K562 (cell line): Measurements from ENCODE around the gene SRSF9. TPM values are rescaled to one million over a fixed set of nuclear protein-coding genes. Genes with fewer than 3 reads are reported as not detected.

Experiments used
- ARID1B ChIP-seq: fragments of 450-650 bp; IDR thresholded peaks from 2 replicates; pipeline ENCODE4 v1.6.1; 2016; ENCODE audit warnings: antibody characterized with exemption, mild to moderate bottlenecking, inconsistent platforms
- CBX5 ChIP-seq: IDR thresholded peaks from 2 replicates; pipeline ENCODE4 v1.6.1; 2014; ENCODE audit warnings: low read depth, borderline replicate concordance
- CTBP1 ChIP-seq: fragments of 450-650 bp; IDR thresholded peaks from 2 replicates; pipeline ENCODE4 v1.6.1; 2016; ENCODE audit warnings: borderline replicate concordance
- DPF2 ChIP-seq: fragments of 450-650 bp; IDR thresholded peaks from 2 replicates; pipeline ENCODE4 v1.6.1; 2016
- ETS2 ChIP-seq: IDR thresholded peaks from 2 replicates; pipeline ENCODE4 v1.6.1; 2016; ENCODE audit warnings: borderline replicate concordance, missing genetic modification characterization, mild to moderate bottlenecking, moderate library complexity, missing compliant biosample characterization; ENCODE audit not compliant: poor library complexity, severe bottlenecking
- HBP1 ChIP-seq: fragments of 450-650 bp; formaldehyde crosslinking; IDR thresholded peaks from 2 replicates; pipeline ENCODE4 v1.4.0; 2022; ENCODE audit warnings: missing genetic modification characterization
- HEY1 ChIP-seq: fragments of 250-450 bp; sonication (Bioruptor Pico); IDR thresholded peaks from 2 replicates; pipeline ENCODE4 v1.5.0; 2020; ENCODE audit warnings: mild to moderate bottlenecking, moderate library complexity, borderline replicate concordance
- KHSRP ChIP-seq: fragments of 450-650 bp; IDR thresholded peaks from 2 replicates; pipeline ENCODE4 v1.6.1; 2017
- LARP7 ChIP-seq: fragments of 450-650 bp; IDR thresholded peaks from 2 replicates; pipeline ENCODE4 v1.6.1; 2016
- MAFG ChIP-seq: fragments of 450-650 bp; conservative IDR thresholded peaks from 2 replicates; pipeline ENCODE4 v1.6.1; 2016; ENCODE audit warnings: missing genetic modification characterization, missing compliant biosample characterization
- MBD2 ChIP-seq: sonication (generic); IDR thresholded peaks from 2 replicates; pipeline ENCODE4 v1.6.1; 2016; ENCODE audit warnings: low read depth, borderline replicate concordance
- MTF1 ChIP-seq: fragments of 250-450 bp; sonication (Bioruptor Pico); IDR thresholded peaks from 2 replicates; pipeline ENCODE4 v1.9.0; 2021; ENCODE audit warnings: moderate library complexity, mild to moderate bottlenecking, inconsistent platforms, borderline replicate concordance
- NR1H2 ChIP-seq: sonication (generic); formaldehyde crosslinking; IDR thresholded peaks from 2 replicates; pipeline ENCODE4 v1.4.0; 2020; ENCODE audit warnings: mild to moderate bottlenecking, missing genetic modification reagents
- NRF1 ChIP-seq, 2 experiments: fragments of 450-650 bp; IDR thresholded peaks in 1 of 2; conservative IDR thresholded peaks in 1 of 2; 2 replicates each; pipeline ENCODE4 v1.6.1; 2014; ENCODE audit warnings: mild to moderate bottlenecking in 2 of 2
- OTX1 ChIP-seq: fragments of 450-650 bp; formaldehyde crosslinking; IDR thresholded peaks from 2 replicates; pipeline ENCODE4 v1.4.0; 2022; ENCODE audit warnings: mild to moderate bottlenecking
- PHF8 ChIP-seq: fragments of 200-600 bp; sonication (generic); IDR thresholded peaks from 2 replicates; pipeline ENCODE4 v1.6.1; 2012; ENCODE audit warnings: mixed run types, mild to moderate bottlenecking, inconsistent platforms, low read length, moderate library complexity, borderline replicate concordance
- RBBP5 ChIP-seq: fragments of 200-600 bp; sonication (generic); IDR thresholded peaks from 2 replicates; pipeline ENCODE4 v1.6.1; 2012; ENCODE audit warnings: borderline replicate concordance, mild to moderate bottlenecking, low read length, control low read depth, inconsistent platforms; ENCODE audit not compliant: insufficient read depth, poor library complexity, severe bottlenecking
- RBM22 ChIP-seq: fragments of 200-400 bp; formaldehyde crosslinking; IDR thresholded peaks from 2 replicates; pipeline ENCODE4 v1.6.1; 2018; ENCODE audit warnings: low read length, low read depth; ENCODE audit not compliant: poor library complexity, severe bottlenecking
- SRSF7 ChIP-seq: fragments of 200-400 bp; formaldehyde crosslinking; optimal IDR thresholded peaks from 2 replicates; pipeline ENCODE3; 2017; ENCODE audit warnings: mild to moderate bottlenecking, low read depth, low read length
- ZNF143 ChIP-seq: sonication (generic); formaldehyde crosslinking; IDR thresholded peaks from 2 replicates; pipeline ENCODE4 v1.9.0; 2022; ENCODE audit warnings: mild to moderate bottlenecking, missing genetic modification reagents
- ZNF174 ChIP-seq: fragments of 250-450 bp; sonication (Bioruptor Pico); IDR thresholded peaks from 2 replicates; pipeline ENCODE4 v1.4.0; 2020; ENCODE audit warnings: mild to moderate bottlenecking
- ZNF347 ChIP-seq: fragments of 450-650 bp; formaldehyde crosslinking; IDR thresholded peaks from 2 replicates; pipeline ENCODE4 v1.4.0; 2020; ENCODE audit warnings: low read depth, mild to moderate bottlenecking, moderate library complexity
- ZNF507 ChIP-seq: conservative IDR thresholded peaks from 2 replicates; pipeline ENCODE4 v1.6.1; 2017; ENCODE audit warnings: missing genetic modification characterization, missing compliant biosample characterization
- ZNF77 ChIP-seq: fragments of 250-450 bp; sonication (Bioruptor Pico); IDR thresholded peaks from 2 replicates; pipeline ENCODE4 v1.5.0; 2020
- polyA plus RNA-seq, 8 experiments: library from polyadenylated mRNA; depleted of rRNA in 4 of 8; stranded (reverse) in 5 of 8; unstranded in 3 of 8; fragments of >200 nt; fragmentation: Nextera tagmentation in 2 of 8; fragmentation: Illumina TruSeq in 1 of 8; extraction: Ambion mirVana in 2 of 8; extraction: Trizol in 1 of 8; gene quantifications; 2 replicates each; pipeline versions ENCODE4 v1.2.1 to v1.2.3, GENCODE V29; 2011 to 2014; ENCODE audit warnings: inconsistent platforms in 1 of 8, missing spikeins in 1 of 8
- total RNA-seq, 7 experiments: library from RNA; depleted of rRNA in 6 of 7; stranded (reverse); fragments of >200 nt in 6 of 7; fragmentation: Illumina TruSeq in 2 of 7; extraction: Trizol in 2 of 7; gene quantifications; 2 replicates each; pipeline versions ENCODE4 v1.2.1 to v1.2.3, GENCODE V29; 2011 to 2021; ENCODE audit warnings: low replicate concordance in 1 of 7
- TF ChIP-seq, protein P1 (sequence below): fragments of 250-450 bp; sonication (Bioruptor Pico); IDR thresholded peaks from 2 replicates; pipeline ENCODE4 v1.4.0; 2020; ENCODE audit warnings: borderline replicate concordance
- TF ChIP-seq, protein P2 (sequence below): fragments of 450-650 bp; IDR thresholded peaks from 2 replicates; pipeline ENCODE4 v1.7.0; 2016; ENCODE audit warnings: borderline replicate concordance

SRSF9 gene
- total and polyA plus RNA-seq, 9 of the 15 experiments (the other 6 are each of a cell fraction or from before 2014, with no cell fraction given) = 40.3 to 291 (median 230) TPM

DNA sequence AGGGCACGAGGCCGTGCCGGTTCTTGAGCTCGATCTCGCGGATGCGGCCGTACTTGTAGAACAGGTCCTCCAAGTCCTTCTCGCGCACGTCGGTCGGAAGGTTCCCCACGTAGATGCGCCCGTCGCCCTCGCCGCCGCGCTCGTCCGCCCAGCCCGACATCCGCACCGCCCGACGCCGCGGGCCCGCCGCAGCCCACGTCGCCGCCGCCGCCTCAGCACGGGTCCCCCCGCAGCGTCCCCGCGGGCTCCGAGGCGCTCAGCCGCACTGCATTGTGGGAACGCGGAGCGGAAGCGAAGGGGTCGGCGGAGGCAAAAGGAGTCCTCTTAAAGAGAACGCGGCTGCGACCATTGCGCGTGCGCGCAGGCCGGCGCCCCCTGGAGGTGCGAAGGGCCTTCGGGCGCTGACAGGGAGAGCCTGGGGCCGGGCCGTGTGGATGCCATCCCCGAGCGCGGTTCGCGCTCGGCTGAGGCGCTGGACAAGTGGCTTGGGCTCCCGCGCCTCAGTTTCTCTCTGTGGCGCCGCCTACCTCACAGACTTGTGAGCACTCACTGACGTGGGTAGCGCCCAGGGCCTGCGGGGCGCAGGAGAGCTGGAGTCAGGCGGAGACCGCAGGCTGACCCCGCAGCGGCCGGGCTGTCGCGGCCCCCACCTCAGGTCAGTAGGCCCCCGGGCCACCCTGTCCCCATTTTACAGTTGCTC, at the start of gene SRSF9 (continued):
- peak; percentile 85; the same call in 1 of the 2 replicates for TF ChIP-seq PHF8
- TF ChIP-seq RBM22 = no peak
- TF ChIP-seq LARP7 = no peak
- TF ChIP-seq, protein P1, sequence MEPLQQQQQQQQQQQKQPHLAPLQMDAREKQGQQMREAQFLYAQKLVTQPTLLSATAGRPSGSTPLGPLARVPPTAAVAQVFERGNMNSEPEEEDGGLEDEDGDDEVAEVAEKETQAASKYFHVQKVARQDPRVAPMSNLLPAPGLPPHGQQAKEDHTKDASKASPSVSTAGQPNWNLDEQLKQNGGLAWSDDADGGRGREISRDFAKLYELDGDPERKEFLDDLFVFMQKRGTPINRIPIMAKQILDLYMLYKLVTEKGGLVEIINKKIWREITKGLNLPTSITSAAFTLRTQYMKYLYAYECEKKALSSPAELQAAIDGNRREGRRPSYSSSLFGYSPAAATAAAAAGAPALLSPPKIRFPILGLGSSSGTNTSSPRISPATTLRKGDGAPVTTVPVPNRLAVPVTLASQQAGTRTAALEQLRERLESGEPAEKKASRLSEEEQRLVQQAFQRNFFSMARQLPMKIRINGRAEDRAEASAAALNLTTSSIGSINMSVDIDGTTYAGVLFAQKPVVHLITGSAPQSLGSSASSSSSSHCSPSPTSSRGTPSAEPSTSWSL (CRISPR knock-in tag) = no peak
- no peak for TF ChIP-seq HBP1 (CRISPR knock-in tag)
- TF ChIP-seq KHSRP = no peak
- peak; percentile 93 to 95 for TF ChIP-seq NRF1 (conservative IDR thresholded peaks at IDR 0.05 in 1 of 2, IDR thresholded peaks at IDR 0.05 in 1 of 2)
- TF ChIP-seq ZNF143 (CRISPR knock-in tag) = peak; percentile 84
- no peak for TF ChIP-seq OTX1
- TF ChIP-seq ZNF507 (tag) = no peak
- peak; percentile 20; the same call in 1 of the 2 replicates for TF ChIP-seq DPF2
- no peak for TF ChIP-seq ZNF347 (CRISPR knock-in tag)
- no peak for TF ChIP-seq MTF1 (CRISPR knock-in tag)
- TF ChIP-seq HEY1 = no peak
- no peak for TF ChIP-seq MAFG
- TF ChIP-seq RBBP5 = peak; percentile 76
- no peak for TF ChIP-seq NR1H2 (CRISPR knock-in tag)
- no peak for TF ChIP-seq ZNF174
- TF ChIP-seq ARID1B = peak; percentile 47; the same call in 1 of the 2 replicates
- peak; percentile 56; the same call in 1 of the 2 replicates for TF ChIP-seq MBD2
- TF ChIP-seq ZNF77 (CRISPR knock-in tag) = no peak
- TF ChIP-seq CTBP1 = peak; percentile 88
- TF ChIP-seq, protein P2, sequence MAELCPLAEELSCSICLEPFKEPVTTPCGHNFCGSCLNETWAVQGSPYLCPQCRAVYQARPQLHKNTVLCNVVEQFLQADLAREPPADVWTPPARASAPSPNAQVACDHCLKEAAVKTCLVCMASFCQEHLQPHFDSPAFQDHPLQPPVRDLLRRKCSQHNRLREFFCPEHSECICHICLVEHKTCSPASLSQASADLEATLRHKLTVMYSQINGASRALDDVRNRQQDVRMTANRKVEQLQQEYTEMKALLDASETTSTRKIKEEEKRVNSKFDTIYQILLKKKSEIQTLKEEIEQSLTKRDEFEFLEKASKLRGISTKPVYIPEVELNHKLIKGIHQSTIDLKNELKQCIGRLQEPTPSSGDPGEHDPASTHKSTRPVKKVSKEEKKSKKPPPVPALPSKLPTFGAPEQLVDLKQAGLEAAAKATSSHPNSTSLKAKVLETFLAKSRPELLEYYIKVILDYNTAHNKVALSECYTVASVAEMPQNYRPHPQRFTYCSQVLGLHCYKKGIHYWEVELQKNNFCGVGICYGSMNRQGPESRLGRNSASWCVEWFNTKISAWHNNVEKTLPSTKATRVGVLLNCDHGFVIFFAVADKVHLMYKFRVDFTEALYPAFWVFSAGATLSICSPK = no peak
- no peak for TF ChIP-seq CBX5
- no peak for TF ChIP-seq SRSF7
- TF ChIP-seq ETS2 (tag) = no peak
